HepG2 (cell line): Measurements from ENCODE around the gene B3GALT6. TPM values are rescaled to one million over a fixed set of nuclear protein-coding genes. Genes with fewer than 3 reads are reported as not detected.

ENCODE experiments used
- ARNTL ChIP-seq: sonication (generic); formaldehyde crosslinking; IDR thresholded peaks from 2 replicates; pipeline ENCODE4 v1.4.0; 2020; ENCODE audit warnings: mild to moderate bottlenecking, missing genetic modification reagents
- CERS6 ChIP-seq: sonication (generic); formaldehyde crosslinking; IDR thresholded peaks from 2 replicates; pipeline ENCODE4 v1.5.0; 2020; ENCODE audit warnings: missing genetic modification reagents
- MED13 ChIP-seq: sonication (generic); formaldehyde crosslinking; IDR thresholded peaks from 2 replicates; pipeline ENCODE4 v1.5.0; 2020; ENCODE audit warnings: missing genetic modification reagents
- SOX13 ChIP-seq, 3 experiments: fragments of 450-650 bp in 1 of 3; sonication (generic) in 1 of 3; formaldehyde crosslinking in 1 of 3; IDR thresholded peaks in 2 of 3; conservative IDR thresholded peaks in 1 of 3; 2 replicates each; pipeline versions ENCODE4 v1.5.0 to v1.6.1; 2016 to 2020; ENCODE audit warnings: antibody characterized with exemption in 1 of 3, mild to moderate bottlenecking in 1 of 3, missing compliant biosample characterization in 1 of 3, missing genetic modification reagents in 1 of 3, moderate library complexity in 1 of 3
- U2AF2 ChIP-seq: fragments of 200-400 bp; formaldehyde crosslinking; IDR thresholded peaks from 2 replicates; pipeline ENCODE4 v1.6.1; 2017; ENCODE audit warnings: low read depth, mild to moderate bottlenecking, low read length
- ZBTB10 ChIP-seq: sonication (generic); formaldehyde crosslinking; IDR thresholded peaks from 2 replicates; pipeline ENCODE4 v1.4.0; 2020; ENCODE audit warnings: missing genetic modification reagents, borderline replicate concordance
- ZHX1 ChIP-seq: sonication (generic); formaldehyde crosslinking; IDR thresholded peaks from 2 replicates; pipeline ENCODE4 v1.8.1; 2022; ENCODE audit warnings: low read depth, mild to moderate bottlenecking, missing genetic modification reagents
- ZNF136 ChIP-seq: sonication (generic); formaldehyde crosslinking; IDR thresholded peaks from 2 replicates; pipeline ENCODE4 v1.8.1; 2022; ENCODE audit warnings: low read depth, mild to moderate bottlenecking, moderate library complexity, missing genetic modification reagents
- ZNF275 ChIP-seq: sonication (generic); formaldehyde crosslinking; IDR thresholded peaks from 2 replicates; pipeline ENCODE4 v1.8.0; 2022; ENCODE audit warnings: missing genetic modification reagents, mild to moderate bottlenecking, inconsistent platforms, borderline replicate concordance
- ZNF687 ChIP-seq: sonication (generic); formaldehyde crosslinking; IDR thresholded peaks from 2 replicates; pipeline ENCODE4 v1.5.1; 2020; ENCODE audit warnings: mild to moderate bottlenecking, missing genetic modification reagents, moderate library complexity
- ZXDC ChIP-seq: sonication (generic); formaldehyde crosslinking; IDR thresholded peaks from 2 replicates; pipeline ENCODE4 v1.5.0; 2020; ENCODE audit warnings: mild to moderate bottlenecking, missing genetic modification reagents
- polyA plus RNA-seq, 8 experiments: library from polyadenylated mRNA; depleted of rRNA in 3 of 8; stranded (reverse) in 7 of 8; unstranded in 1 of 8; fragments of >200 nt; fragmentation: Illumina TruSeq in 4 of 8; extraction: Trizol in 4 of 8; gene quantifications; 2 replicates each; pipeline versions ENCODE4 v1.2.1 to v1.2.3, GENCODE V29; 2011 to 2016; ENCODE audit warnings: low read depth in 4 of 8, missing spikeins in 1 of 8, mixed read lengths in 1 of 8; ENCODE audit not compliant: insufficient read depth in 1 of 8
- total RNA-seq, 5 experiments: library from RNA; depleted of rRNA; stranded (reverse); fragments of >200 nt; fragmentation: Illumina TruSeq; extraction: Trizol; gene quantifications; 2 replicates each; pipeline ENCODE4 v1.2.3, GENCODE V29; 2016; ENCODE audit warnings: low read depth in 1 of 5

Gene B3GALT6
- total and polyA plus RNA-seq, 2 of the 13 experiments (the other 11 are each of a cell fraction or from before 2014, with no cell fraction given) = 3.9 to 14.2 TPM

GRCh38 chr1:1231400-1232207, 433 bp upstream of the B3GALT6 start, which contains the start of gene SDF4 (continued):
- peak; percentile 12; the same call in 1 of the 2 replicates for TF ChIP-seq SOX13 (IDR thresholded peaks at IDR 0.05)
- TF ChIP-seq SOX13 (CRISPR knock-in tag; conservative IDR thresholded peaks at IDR 0.05 in 1 of 2, IDR thresholded peaks at IDR 0.05 in 1 of 2) = peak in 1 of 2 experiments; percentile 31; a peak in 1 of 4 replicates
- peak; percentile 90 for TF ChIP-seq ZNF687
- no peak for TF ChIP-seq ZBTB10
- TF ChIP-seq MED13 (CRISPR knock-in tag) = no peak
- peak; percentile 27; the same call in 1 of the 2 replicates for TF ChIP-seq ZNF275
- TF ChIP-seq ZHX1 (CRISPR knock-in tag) = peak; percentile 90
- no peak for TF ChIP-seq U2AF2
- TF ChIP-seq CERS6 (CRISPR knock-in tag) = no peak
- TF ChIP-seq ARNTL = peak; percentile 52; the same call in 1 of the 2 replicates
- no peak for TF ChIP-seq ZXDC
- no peak for TF ChIP-seq ZNF136 (CRISPR knock-in tag)
